Neural cell (in vitro differentiated cells): ENCODE results near the gene ATP10D. TPM values are rescaled to one million over a fixed set of nuclear protein-coding genes. Genes with fewer than 3 reads are reported as not detected.

ENCODE experiments used
- H2AFZ ChIP-seq: fragments of 200-600, 300-800 bp; sonication (generic), shearing (Covaris generic); 2 replicates; pipeline ENCODE4 v1.6.0; 2014; ENCODE audit warnings: low read depth, mild to moderate bottlenecking, antibody characterized with exemption, low read length, moderate library complexity
- H3F3A ChIP-seq: fragments of 200-600 bp; shearing (Covaris generic); 2 replicates; pipeline ENCODE4 v1.6.1; 2016; ENCODE audit warnings: mild to moderate bottlenecking, moderate library complexity, mixed read lengths, antibody characterized with exemption, low read length; ENCODE audit not compliant: insufficient read depth, poor library complexity, severe bottlenecking
- H3K27ac ChIP-seq: fragments of 200-600, 300-800 bp; sonication (generic), shearing (Covaris generic); 2 replicates; pipeline ENCODE4 v1.5.1; 2014; ENCODE audit warnings: mild to moderate bottlenecking, low read length, moderate library complexity
- H3K27me3 ChIP-seq: fragments of 300-800, 200-600 bp; sonication (generic), shearing (Covaris generic); 2 replicates; pipeline ENCODE4 v1.6.0; 2014; ENCODE audit warnings: mild to moderate bottlenecking, low read depth, low read length, moderate library complexity; ENCODE audit not compliant: insufficient read depth
- H3K36me3 ChIP-seq: fragments of 300-800, 200-600 bp; sonication (generic), shearing (Covaris generic); 2 replicates; pipeline ENCODE4 v1.5.1; 2014; ENCODE audit warnings: mild to moderate bottlenecking, antibody characterized with exemption, low read length, moderate library complexity; ENCODE audit not compliant: insufficient read depth
- H3K4me2 ChIP-seq: fragments of 300-800, 200-600 bp; sonication (generic), shearing (Covaris generic); 2 replicates; pipeline ENCODE4 v1.6.0; 2014; ENCODE audit warnings: mild to moderate bottlenecking, low read length
- H3K4me3 ChIP-seq: fragments of 300-800, 200-600 bp; sonication (generic), shearing (Covaris generic); 2 replicates; pipeline ENCODE4 v1.5.1; 2014; ENCODE audit warnings: mild to moderate bottlenecking, low read length, moderate library complexity
- H3K79me2 ChIP-seq: fragments of 200-600 bp; shearing (Covaris generic); replicated peaks from 2 replicates; pipeline ENCODE4 v1.6.0; 2014; ENCODE audit warnings: mild to moderate bottlenecking, low read length, moderate library complexity; ENCODE audit not compliant: insufficient read depth
- H3K9ac ChIP-seq: fragments of 300-800, 200-600 bp; sonication (generic), shearing (Covaris generic); 2 replicates; pipeline ENCODE4 v1.6.1; 2016; ENCODE audit warnings: mild to moderate bottlenecking, low read length, mixed read lengths
- H3K9me2 ChIP-seq: fragments of 200-600 bp; shearing (Covaris generic); 2 replicates; pipeline ENCODE4 v1.6.1; 2016; ENCODE audit warnings: mild to moderate bottlenecking, low read length, mixed read lengths; ENCODE audit not compliant: insufficient read depth
- H3K9me3 ChIP-seq: fragments of 200-600, 300-800 bp; sonication (generic), shearing (Covaris generic); 2 replicates; pipeline ENCODE4 v1.6.1; 2016; ENCODE audit warnings: mild to moderate bottlenecking, mixed run types, low read length, moderate library complexity, mixed read lengths
- H4K20me1 ChIP-seq: fragments of 200-600 bp; shearing (Covaris generic); 2 replicates; pipeline ENCODE4 v1.6.1; 2016; ENCODE audit warnings: mild to moderate bottlenecking, mixed run types; ENCODE audit not compliant: insufficient read depth
- EP300 ChIP-seq: fragments of 450-650 bp; conservative IDR thresholded peaks from 2 replicates; pipeline ENCODE4 v1.6.1; 2014; ENCODE audit warnings: antibody characterized with exemption, mild to moderate bottlenecking, moderate library complexity; ENCODE audit not compliant: poor library complexity, severe bottlenecking
- EZH2 ChIP-seq: fragments of 200-600, 300-800 bp; shearing (Covaris generic), sonication (generic); IDR thresholded peaks from 2 replicates; pipeline ENCODE4 v1.6.1; 2014; ENCODE audit warnings: antibody characterized with exemption, low read length, borderline replicate concordance, mild to moderate bottlenecking; ENCODE audit not compliant: insufficient read depth, poor library complexity, severe bottlenecking
- MXI1 ChIP-seq: fragments of 450-650 bp; conservative IDR thresholded peaks from 2 replicates; pipeline ENCODE4 v1.6.1; 2014; ENCODE audit warnings: antibody characterized with exemption, mild to moderate bottlenecking; ENCODE audit not compliant: poor library complexity, severe bottlenecking
- POLR2AphosphoS5 ChIP-seq: IDR thresholded peaks from 2 replicates; pipeline ENCODE4 v1.6.1; 2012
- RAD21 ChIP-seq: fragments of 450-650 bp; conservative IDR thresholded peaks from 2 replicates; pipeline ENCODE4 v1.6.1; 2014; ENCODE audit warnings: antibody characterized with exemption, mild to moderate bottlenecking, moderate library complexity
- SMC3 ChIP-seq: fragments of 450-650 bp; conservative IDR thresholded peaks from 2 replicates; pipeline ENCODE4 v1.6.1; 2014; ENCODE audit warnings: antibody characterized with exemption, mild to moderate bottlenecking, moderate library complexity; ENCODE audit not compliant: poor library complexity
- TAF1 ChIP-seq: IDR thresholded peaks from 2 replicates; pipeline ENCODE4 v1.6.1; 2012; ENCODE audit warnings: low read depth
- polyA plus RNA-seq: library from polyadenylated mRNA; depleted of rRNA; stranded (reverse); fragments of >200 nt; gene quantifications from 2 replicates; pipeline ENCODE4 v1.2.3, GENCODE V29; 2014
- TF ChIP-seq, protein P1 (sequence below): fragments of 450-650 bp; IDR thresholded peaks from 2 replicates; pipeline ENCODE4 v1.5.1; 2014; ENCODE audit warnings: antibody characterized with exemption, mild to moderate bottlenecking, moderate library complexity; ENCODE audit not compliant: poor library complexity, severe bottlenecking
- TF ChIP-seq, protein P2 (sequence below): IDR thresholded peaks from 2 replicates; pipeline ENCODE4 v1.6.1; 2012; ENCODE audit warnings: borderline replicate concordance

Gene ATP10D
- polyA plus RNA-seq, 1 donor from 2014 or later = 4.5 TPM

DNA sequence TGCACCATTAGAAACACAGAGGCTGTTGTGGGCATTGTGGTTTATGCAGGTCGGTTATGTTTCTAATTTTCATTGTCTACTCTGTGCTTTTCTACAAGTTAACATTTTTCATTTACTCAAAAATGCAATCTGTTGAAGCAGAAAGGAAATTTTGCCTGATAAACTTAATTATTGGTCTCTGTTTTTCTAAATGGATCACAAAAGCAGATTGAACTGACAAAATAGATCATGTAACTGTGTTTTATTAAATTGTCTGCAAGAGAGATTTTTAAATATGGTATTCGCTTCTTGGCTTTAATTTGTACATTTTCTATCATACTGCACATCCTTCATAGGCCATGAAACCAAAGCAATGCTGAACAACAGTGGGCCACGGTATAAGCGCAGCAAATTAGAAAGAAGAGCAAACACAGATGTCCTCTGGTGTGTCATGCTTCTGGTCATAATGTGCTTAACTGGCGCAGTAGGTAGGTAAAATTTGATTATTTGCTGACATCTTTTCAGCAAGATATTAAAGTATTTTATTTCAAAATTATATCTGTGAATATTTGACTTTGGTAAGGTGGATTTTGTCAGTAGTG, 50.6 kb downstream of the ATP10D start:
- no peak overlapping the region for H3K4me2 ChIP-seq
- H3K9me3 ChIP-seq = no peaks in the 10 kb centered on the region
- no peak overlapping the region for H3K27ac ChIP-seq
- no peaks in the 10 kb centered on the region for H3K36me3 ChIP-seq
- H3K79me2 ChIP-seq = no peaks in the 10 kb centered on the region
- TF ChIP-seq SMC3 (no peak), MXI1 (no peak), TAF1 (no peak), EP300 (no peak), RAD21 (no peak), POLR2AphosphoS5 (no peak), EZH2 (no peak)
- TF ChIP-seq, protein P1, sequence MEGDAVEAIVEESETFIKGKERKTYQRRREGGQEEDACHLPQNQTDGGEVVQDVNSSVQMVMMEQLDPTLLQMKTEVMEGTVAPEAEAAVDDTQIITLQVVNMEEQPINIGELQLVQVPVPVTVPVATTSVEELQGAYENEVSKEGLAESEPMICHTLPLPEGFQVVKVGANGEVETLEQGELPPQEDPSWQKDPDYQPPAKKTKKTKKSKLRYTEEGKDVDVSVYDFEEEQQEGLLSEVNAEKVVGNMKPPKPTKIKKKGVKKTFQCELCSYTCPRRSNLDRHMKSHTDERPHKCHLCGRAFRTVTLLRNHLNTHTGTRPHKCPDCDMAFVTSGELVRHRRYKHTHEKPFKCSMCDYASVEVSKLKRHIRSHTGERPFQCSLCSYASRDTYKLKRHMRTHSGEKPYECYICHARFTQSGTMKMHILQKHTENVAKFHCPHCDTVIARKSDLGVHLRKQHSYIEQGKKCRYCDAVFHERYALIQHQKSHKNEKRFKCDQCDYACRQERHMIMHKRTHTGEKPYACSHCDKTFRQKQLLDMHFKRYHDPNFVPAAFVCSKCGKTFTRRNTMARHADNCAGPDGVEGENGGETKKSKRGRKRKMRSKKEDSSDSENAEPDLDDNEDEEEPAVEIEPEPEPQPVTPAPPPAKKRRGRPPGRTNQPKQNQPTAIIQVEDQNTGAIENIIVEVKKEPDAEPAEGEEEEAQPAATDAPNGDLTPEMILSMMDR = no peak
- TF ChIP-seq, protein P2, sequence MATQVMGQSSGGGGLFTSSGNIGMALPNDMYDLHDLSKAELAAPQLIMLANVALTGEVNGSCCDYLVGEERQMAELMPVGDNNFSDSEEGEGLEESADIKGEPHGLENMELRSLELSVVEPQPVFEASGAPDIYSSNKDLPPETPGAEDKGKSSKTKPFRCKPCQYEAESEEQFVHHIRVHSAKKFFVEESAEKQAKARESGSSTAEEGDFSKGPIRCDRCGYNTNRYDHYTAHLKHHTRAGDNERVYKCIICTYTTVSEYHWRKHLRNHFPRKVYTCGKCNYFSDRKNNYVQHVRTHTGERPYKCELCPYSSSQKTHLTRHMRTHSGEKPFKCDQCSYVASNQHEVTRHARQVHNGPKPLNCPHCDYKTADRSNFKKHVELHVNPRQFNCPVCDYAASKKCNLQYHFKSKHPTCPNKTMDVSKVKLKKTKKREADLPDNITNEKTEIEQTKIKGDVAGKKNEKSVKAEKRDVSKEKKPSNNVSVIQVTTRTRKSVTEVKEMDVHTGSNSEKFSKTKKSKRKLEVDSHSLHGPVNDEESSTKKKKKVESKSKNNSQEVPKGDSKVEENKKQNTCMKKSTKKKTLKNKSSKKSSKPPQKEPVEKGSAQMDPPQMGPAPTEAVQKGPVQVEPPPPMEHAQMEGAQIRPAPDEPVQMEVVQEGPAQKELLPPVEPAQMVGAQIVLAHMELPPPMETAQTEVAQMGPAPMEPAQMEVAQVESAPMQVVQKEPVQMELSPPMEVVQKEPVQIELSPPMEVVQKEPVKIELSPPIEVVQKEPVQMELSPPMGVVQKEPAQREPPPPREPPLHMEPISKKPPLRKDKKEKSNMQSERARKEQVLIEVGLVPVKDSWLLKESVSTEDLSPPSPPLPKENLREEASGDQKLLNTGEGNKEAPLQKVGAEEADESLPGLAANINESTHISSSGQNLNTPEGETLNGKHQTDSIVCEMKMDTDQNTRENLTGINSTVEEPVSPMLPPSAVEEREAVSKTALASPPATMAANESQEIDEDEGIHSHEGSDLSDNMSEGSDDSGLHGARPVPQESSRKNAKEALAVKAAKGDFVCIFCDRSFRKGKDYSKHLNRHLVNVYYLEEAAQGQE = no peak
- no peak overlapping the region for H2AFZ ChIP-seq
- no peak overlapping the region for H3K4me3 ChIP-seq
- no peaks in the 10 kb centered on the region for H4K20me1 ChIP-seq
- no peaks in the 10 kb centered on the region for H3K9me2 ChIP-seq
- no peaks in the 10 kb centered on the region for H3F3A ChIP-seq
- no peaks in the 10 kb centered on the region for H3K27me3 ChIP-seq
- no peak overlapping the region for H3K9ac ChIP-seq

DNA sequence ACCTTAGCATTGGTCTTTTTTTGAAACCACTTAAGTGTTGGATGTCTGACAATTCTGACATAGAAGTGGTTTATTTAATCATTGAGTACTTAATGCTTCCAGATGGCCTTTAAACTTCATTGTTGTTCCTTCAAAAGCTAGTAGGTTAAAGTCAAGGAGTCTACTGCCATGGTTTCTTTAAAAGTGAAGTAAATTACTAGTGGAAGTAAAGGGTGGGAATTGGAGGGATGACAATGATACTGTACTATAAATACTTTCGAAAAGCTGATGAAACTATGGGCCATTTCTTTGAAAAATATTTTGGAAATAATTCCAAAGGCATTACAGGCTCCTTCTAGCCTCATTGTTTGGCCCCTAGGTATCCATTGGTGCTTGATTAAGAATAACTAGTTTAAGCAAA, 51.9 kb downstream of the ATP10D start:
- Histone ChIP-seq H3K27me3 (no peaks in the 10 kb centered on the region), H3K4me3 (no peak overlapping the region), H3K27ac (no peak overlapping the region), H3K9ac (no peak overlapping the region), H3K9me2 (no peaks in the 10 kb centered on the region), H3K36me3 (no peaks in the 10 kb centered on the region), H3K4me2 (no peak overlapping the region), H3K9me3 (no peaks in the 10 kb centered on the region), H3K79me2 (no peaks in the 10 kb centered on the region), H4K20me1 (no peaks in the 10 kb centered on the region), H3F3A (no peaks in the 10 kb centered on the region), H2AFZ (no peak overlapping the region)
- TF ChIP-seq MXI1 = no peak
- TF ChIP-seq, protein P2 = no peak
- TF ChIP-seq EP300 = no peak
- no peak for TF ChIP-seq POLR2AphosphoS5
- no peak for TF ChIP-seq TAF1
- no peak for TF ChIP-seq EZH2
- TF ChIP-seq, protein P1 = no peak
- TF ChIP-seq RAD21 = no peak
- TF ChIP-seq SMC3 = no peak
